ENCODE data around the gene GALM. TPM values are rescaled to one million over a fixed set of nuclear protein-coding genes. Genes with fewer than 3 reads are reported as not detected.
A peak's percentile ranks its signal among the peaks of the same experiment; 100 is the strongest.

GALM gene
- total and polyA plus RNA-seq, 2 of the 13 experiments (the other 11 are each of a cell fraction or from before 2014, with no cell fraction given) = 65.5 to 90.0 TPM

DNA sequence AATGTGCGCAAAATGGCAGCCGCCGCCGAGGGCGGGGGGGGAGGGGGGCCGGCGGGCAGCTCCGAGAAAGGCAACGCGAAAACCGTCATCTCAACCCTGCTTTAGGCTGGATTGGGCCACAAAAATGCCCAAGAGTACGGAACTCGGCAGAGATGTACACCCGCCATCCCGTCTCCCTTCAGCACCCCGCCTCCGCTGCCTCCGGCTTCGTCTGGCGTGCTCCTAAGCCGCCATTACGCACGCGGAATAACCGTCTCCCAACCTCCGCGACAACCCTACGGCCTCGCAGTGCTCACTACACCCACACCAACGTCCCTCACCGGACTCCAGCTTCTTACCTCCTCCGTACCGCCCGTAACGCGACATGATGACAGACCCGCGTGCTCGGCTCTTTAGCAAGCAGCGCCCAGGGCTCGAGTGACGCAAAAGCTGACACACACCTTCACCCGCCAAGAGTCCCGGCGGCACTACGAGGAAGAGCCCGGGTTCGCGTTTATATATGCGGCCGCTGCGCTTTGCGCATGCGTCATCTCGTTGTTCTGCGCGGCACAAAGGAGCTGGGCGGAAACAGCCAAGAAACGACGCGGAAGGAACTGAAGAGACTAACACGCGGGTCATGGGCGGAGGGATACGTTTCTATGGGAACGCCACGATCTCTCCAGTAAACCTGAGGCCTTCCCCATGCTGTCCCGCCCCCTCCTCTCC, 85.1 kb downstream of the GALM start, which contains the start of gene SRSF7 (continued):
- TF ChIP-seq, protein P1, sequence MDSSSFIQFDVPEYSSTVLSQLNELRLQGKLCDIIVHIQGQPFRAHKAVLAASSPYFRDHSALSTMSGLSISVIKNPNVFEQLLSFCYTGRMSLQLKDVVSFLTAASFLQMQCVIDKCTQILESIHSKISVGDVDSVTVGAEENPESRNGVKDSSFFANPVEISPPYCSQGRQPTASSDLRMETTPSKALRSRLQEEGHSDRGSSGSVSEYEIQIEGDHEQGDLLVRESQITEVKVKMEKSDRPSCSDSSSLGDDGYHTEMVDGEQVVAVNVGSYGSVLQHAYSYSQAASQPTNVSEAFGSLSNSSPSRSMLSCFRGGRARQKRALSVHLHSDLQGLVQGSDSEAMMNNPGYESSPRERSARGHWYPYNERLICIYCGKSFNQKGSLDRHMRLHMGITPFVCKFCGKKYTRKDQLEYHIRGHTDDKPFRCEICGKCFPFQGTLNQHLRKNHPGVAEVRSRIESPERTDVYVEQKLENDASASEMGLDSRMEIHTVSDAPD (CRISPR knock-in tag; IDR thresholded peaks at IDR 0.05) = peak; percentile 66; the same call in 1 of the 2 replicates
- TF ChIP-seq ZEB1 (IDR thresholded peaks at IDR 0.05; ENCODE audit: insufficient replicate concordance, low read depth) = no peak
- peak; percentile 76 for TF ChIP-seq SKIL (CRISPR knock-in tag; IDR thresholded peaks at IDR 0.05; ENCODE audit: borderline replicate concordance)
- 0 out of 2 replicates have a peak, but pooled peaks have one; percentile 21 for TF ChIP-seq ZNF619 (CRISPR knock-in tag; IDR thresholded peaks at IDR 0.05)
- TF ChIP-seq ZNF124 (CRISPR knock-in tag; IDR thresholded peaks at IDR 0.05) = peak; percentile 67; the same call in 1 of the 2 replicates
- peak; percentile 90 for TF ChIP-seq ZNF709 (CRISPR knock-in tag; IDR thresholded peaks at IDR 0.05)
- peak; percentile 89 for TF ChIP-seq ZGPAT (CRISPR knock-in tag; IDR thresholded peaks at IDR 0.05)
- peak; percentile 65 for TF ChIP-seq TFE3 (CRISPR knock-in tag; IDR thresholded peaks at IDR 0.05)
- peak; percentile 88 for TF ChIP-seq TBX2 (CRISPR knock-in tag; IDR thresholded peaks at IDR 0.05; ENCODE audit: borderline replicate concordance)
- TF ChIP-seq TCF12 (IDR thresholded peaks at IDR 0.05) = no peak
- TF ChIP-seq TCF12 (CRISPR knock-in tag; IDR thresholded peaks at IDR 0.05) = peak; percentile 82; the same call in 1 of the 2 replicates
- TF ChIP-seq MLLT10 (CRISPR knock-in tag; IDR thresholded peaks at IDR 0.05) = no peak
- TF ChIP-seq RORA (CRISPR knock-in tag; IDR thresholded peaks at IDR 0.05) = no peak
- 0 out of 2 replicates have a peak, but pooled peaks have one; percentile 23 for TF ChIP-seq ZBTB10 (CRISPR knock-in tag; IDR thresholded peaks at IDR 0.05; ENCODE audit: borderline replicate concordance)
- TF ChIP-seq BORCS8-MEF2B (CRISPR knock-in tag; IDR thresholded peaks at IDR 0.05) = peak; percentile 97
- no peak for TF ChIP-seq NFIC (IDR thresholded peaks at IDR 0.05; ENCODE audit: low read length)
- TF ChIP-seq ARID2 (CRISPR knock-in tag; IDR thresholded peaks at IDR 0.05; ENCODE audit: borderline replicate concordance) = peak; percentile 82
- no peak for TF ChIP-seq ATF1 (CRISPR knock-in tag; IDR thresholded peaks at IDR 0.05)

Data from HepG2 (cell line).